ENCODE measurements around the gene CDC42BPA.

DNA sequence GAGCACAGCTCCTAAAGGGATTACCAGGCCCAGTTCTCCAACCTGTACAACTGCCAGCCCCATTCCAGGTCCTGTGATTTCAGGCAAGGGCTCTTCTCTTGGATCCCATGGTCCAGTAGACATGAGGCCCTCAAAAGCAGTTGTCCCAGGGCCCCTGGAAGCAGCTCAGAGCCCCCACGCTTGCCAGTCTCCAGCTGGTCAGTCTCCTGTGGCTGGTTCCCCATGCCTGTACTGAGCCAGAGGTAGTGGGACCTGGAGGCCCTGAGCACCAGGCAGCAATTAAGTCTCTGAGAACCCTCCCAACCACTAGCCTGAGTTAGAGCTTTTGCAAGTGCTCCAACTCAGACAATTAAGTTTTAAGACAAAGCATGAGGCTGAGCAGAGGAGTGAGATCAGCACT is 36.9 kb downstream of the CDC42BPA start:
- TF ChIP-seq, protein P1, sequence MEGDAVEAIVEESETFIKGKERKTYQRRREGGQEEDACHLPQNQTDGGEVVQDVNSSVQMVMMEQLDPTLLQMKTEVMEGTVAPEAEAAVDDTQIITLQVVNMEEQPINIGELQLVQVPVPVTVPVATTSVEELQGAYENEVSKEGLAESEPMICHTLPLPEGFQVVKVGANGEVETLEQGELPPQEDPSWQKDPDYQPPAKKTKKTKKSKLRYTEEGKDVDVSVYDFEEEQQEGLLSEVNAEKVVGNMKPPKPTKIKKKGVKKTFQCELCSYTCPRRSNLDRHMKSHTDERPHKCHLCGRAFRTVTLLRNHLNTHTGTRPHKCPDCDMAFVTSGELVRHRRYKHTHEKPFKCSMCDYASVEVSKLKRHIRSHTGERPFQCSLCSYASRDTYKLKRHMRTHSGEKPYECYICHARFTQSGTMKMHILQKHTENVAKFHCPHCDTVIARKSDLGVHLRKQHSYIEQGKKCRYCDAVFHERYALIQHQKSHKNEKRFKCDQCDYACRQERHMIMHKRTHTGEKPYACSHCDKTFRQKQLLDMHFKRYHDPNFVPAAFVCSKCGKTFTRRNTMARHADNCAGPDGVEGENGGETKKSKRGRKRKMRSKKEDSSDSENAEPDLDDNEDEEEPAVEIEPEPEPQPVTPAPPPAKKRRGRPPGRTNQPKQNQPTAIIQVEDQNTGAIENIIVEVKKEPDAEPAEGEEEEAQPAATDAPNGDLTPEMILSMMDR (IDR thresholded peaks at IDR 0.05): no peak
- no peak for TF ChIP-seq POLR2A (IDR thresholded peaks at IDR 0.05)
